Smooth muscle cell (in vitro differentiated cells): ENCODE measurements around the gene CEP112. TPM values are rescaled to one million over a fixed set of nuclear protein-coding genes. Genes with fewer than 3 reads are reported as not detected.

Source experiments
- DNase-seq: peaks from one replicate; lab custom pipeline; 2025; ENCODE audit not compliant: unreplicated experiment; lab: John Stamatoyannopoulos, UW
- H2AFZ ChIP-seq: fragments of 200-600 bp; sonication (generic); 2 replicates; pipeline ENCODE4 v1.6.0; 2016; ENCODE audit warnings: antibody characterized with exemption, low read depth, mild to moderate bottlenecking
- H3F3A ChIP-seq: fragments of 200-600 bp; sonication (generic); 2 replicates; pipeline ENCODE4 v1.6.0; 2017; ENCODE audit warnings: antibody characterized with exemption, low read depth
- H3K27ac ChIP-seq: fragments of 200-600 bp; sonication (generic); 2 replicates; pipeline ENCODE4 v1.5.1; 2016; ENCODE audit warnings: low read depth, mild to moderate bottlenecking
- H3K27me3 ChIP-seq: fragments of 200-600 bp; sonication (generic); 2 replicates; pipeline ENCODE4 v1.6.1; 2016; ENCODE audit warnings: low read depth, mild to moderate bottlenecking
- H3K36me3 ChIP-seq: fragments of 200-600 bp; sonication (generic); 2 replicates; pipeline ENCODE4 v1.5.1; 2016; ENCODE audit warnings: low read depth
- H3K4me1 ChIP-seq: fragments of 200-600 bp; sonication (generic); 2 replicates; pipeline ENCODE4 v1.5.1; 2016; ENCODE audit warnings: low read depth
- H3K4me2 ChIP-seq: fragments of 200-600 bp; sonication (generic); 2 replicates; pipeline ENCODE4 v1.6.0; 2016; ENCODE audit warnings: mild to moderate bottlenecking
- H3K4me3 ChIP-seq: fragments of 200-600 bp; sonication (generic); 2 replicates; pipeline ENCODE4 v1.5.1; 2016; ENCODE audit warnings: mild to moderate bottlenecking
- H3K79me2 ChIP-seq: fragments of 200-600 bp; sonication (generic); 2 replicates; pipeline ENCODE4 v1.6.0; 2016; ENCODE audit warnings: low read depth, mild to moderate bottlenecking
- H3K9ac ChIP-seq: fragments of 200-600 bp; sonication (generic); 2 replicates; pipeline ENCODE4 v1.6.0; 2016; ENCODE audit warnings: low read depth
- H3K9me3 ChIP-seq: fragments of 200-600 bp; sonication (generic); replicated peaks from 2 replicates; pipeline ENCODE4 v1.5.1; 2016; ENCODE audit warnings: low read depth
- H4K20me1 ChIP-seq: fragments of 200-600 bp; sonication (generic); 2 replicates; pipeline ENCODE4 v1.6.0; 2016; ENCODE audit warnings: low read depth
- WGBS: methylation state at CpG from one replicate; pipeline ENCODE4 v1.1.7; 2016; ENCODE audit warnings: low lambda C conversion rate; 5-methylcytosine and 5-hydroxymethylcytosine counted together
- polyA plus RNA-seq: library from polyadenylated mRNA; unstranded; fragments of >200 nt; fragmentation: Nextera tagmentation; extraction: Ambion mirVana; gene quantifications from 2 replicates; pipeline ENCODE4 v1.2.1, GENCODE V29; 2016
- total RNA-seq: library from RNA; depleted of rRNA; stranded (reverse); fragments of >200 nt; gene quantifications from 2 replicates; pipeline ENCODE4 v1.2.3, GENCODE V29; 2014
- TF ChIP-seq, protein P1 (sequence below): fragments of 200-600 bp; sonication (generic); IDR thresholded peaks from 2 replicates; pipeline ENCODE4 v1.5.1; 2017; ENCODE audit warnings: borderline replicate concordance, mild to moderate bottlenecking, antibody characterized with exemption; ENCODE audit not compliant: insufficient read depth, poor library complexity, severe bottlenecking

CEP112 gene
- total and polyA plus RNA-seq, 2 experiments from 2014 or later: 8.3 to 9.9 TPM

DNA sequence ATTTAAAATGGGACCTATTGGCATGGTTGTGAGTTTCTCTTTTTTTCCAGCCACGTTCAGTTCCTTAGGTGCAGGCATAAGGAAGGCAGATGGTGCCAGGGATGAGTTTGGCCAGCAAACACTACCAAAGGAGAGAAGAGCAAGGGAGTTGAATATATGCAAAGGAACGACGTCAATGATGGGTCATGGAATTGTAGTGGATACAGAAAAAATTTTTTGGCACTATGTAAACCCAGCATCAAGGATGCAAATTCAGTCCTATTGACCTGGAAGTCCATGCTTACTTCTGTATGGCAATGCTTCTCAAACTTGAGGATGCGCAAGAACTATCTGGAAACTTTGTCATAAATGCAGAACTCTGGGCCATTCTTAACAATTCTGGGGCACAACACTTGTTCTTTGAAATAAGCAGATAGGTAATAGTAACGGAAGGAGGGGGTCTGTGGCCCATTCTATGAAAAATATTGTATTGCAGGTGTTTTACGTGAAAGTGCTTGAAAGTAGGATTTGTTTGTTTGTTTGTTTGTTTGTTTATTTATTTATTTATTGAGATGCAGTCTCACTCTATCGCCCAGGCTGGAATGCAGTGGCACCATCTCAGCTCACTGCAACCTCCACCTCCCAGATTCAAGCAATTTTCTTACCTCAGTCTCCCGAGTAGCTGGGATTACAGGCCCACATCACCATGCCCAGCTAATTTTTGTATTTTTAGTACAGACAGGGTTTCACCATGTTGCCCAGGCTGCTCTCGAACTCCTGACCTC lies 19.3 kb upstream of the CEP112 start:
- 91% methylated on average over 9 of the region's 9 CpGs for WGBS
- peaks cover 5% of the 10 kb centered on the region for H3K27me3 ChIP-seq
- H3K27ac ChIP-seq: no peak overlapping the region
- no peaks in the 10 kb centered on the region for H3K4me1 ChIP-seq
- no peak overlapping the region for H2AFZ ChIP-seq
- H3K36me3 ChIP-seq: no peaks in the 10 kb centered on the region
- DNase-seq: no peak
- TF ChIP-seq, protein P1, sequence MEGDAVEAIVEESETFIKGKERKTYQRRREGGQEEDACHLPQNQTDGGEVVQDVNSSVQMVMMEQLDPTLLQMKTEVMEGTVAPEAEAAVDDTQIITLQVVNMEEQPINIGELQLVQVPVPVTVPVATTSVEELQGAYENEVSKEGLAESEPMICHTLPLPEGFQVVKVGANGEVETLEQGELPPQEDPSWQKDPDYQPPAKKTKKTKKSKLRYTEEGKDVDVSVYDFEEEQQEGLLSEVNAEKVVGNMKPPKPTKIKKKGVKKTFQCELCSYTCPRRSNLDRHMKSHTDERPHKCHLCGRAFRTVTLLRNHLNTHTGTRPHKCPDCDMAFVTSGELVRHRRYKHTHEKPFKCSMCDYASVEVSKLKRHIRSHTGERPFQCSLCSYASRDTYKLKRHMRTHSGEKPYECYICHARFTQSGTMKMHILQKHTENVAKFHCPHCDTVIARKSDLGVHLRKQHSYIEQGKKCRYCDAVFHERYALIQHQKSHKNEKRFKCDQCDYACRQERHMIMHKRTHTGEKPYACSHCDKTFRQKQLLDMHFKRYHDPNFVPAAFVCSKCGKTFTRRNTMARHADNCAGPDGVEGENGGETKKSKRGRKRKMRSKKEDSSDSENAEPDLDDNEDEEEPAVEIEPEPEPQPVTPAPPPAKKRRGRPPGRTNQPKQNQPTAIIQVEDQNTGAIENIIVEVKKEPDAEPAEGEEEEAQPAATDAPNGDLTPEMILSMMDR: no peak
- no peaks in the 10 kb centered on the region for H3K79me2 ChIP-seq
- no peaks in the 10 kb centered on the region for H3F3A ChIP-seq
- no peaks in the 10 kb centered on the region for H4K20me1 ChIP-seq
- no peak overlapping the region for H3K9ac ChIP-seq
- H3K4me2 ChIP-seq: no peak overlapping the region
- no peaks in the 10 kb centered on the region for H3K9me3 ChIP-seq
- no peak overlapping the region for H3K4me3 ChIP-seq

DNA sequence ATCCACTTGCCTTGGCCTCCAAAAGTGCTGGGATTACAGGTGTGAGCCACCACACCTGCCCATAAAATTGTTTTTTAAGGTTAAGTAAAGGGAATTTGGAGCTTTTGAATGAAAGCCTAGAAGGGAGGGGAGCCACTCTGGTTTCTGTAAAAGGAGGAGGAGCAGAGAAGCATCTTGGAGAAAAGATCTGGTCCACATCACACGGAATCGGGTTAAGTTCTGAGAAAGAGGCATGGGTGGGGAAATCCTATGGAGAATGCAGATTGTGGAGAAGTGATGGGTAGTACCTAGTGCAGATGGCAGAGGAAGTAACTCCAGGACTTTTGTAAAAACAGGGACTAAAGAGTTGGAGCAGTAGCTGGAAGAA lies 18.3 kb upstream of the CEP112 start:
- H3K9me3 ChIP-seq: no peaks in the 10 kb centered on the region
- peaks cover 5% of the 10 kb centered on the region for H3K27me3 ChIP-seq
- no peak overlapping the region for H3K27ac ChIP-seq
- no peaks in the 10 kb centered on the region for H3K79me2 ChIP-seq
- no peaks in the 10 kb centered on the region for H3F3A ChIP-seq
- no peak overlapping the region for H2AFZ ChIP-seq
- H4K20me1 ChIP-seq: no peaks in the 10 kb centered on the region
- no peak overlapping the region for H3K4me3 ChIP-seq
- no peak overlapping the region for H3K9ac ChIP-seq
- WGBS: 86% methylated on average over 2 of the region's 2 CpGs
- H3K4me2 ChIP-seq: no peak overlapping the region
- no peak for DNase-seq
- TF ChIP-seq, protein P1: no peak
- H3K36me3 ChIP-seq: no peaks in the 10 kb centered on the region
- no peaks in the 10 kb centered on the region for H3K4me1 ChIP-seq

DNA sequence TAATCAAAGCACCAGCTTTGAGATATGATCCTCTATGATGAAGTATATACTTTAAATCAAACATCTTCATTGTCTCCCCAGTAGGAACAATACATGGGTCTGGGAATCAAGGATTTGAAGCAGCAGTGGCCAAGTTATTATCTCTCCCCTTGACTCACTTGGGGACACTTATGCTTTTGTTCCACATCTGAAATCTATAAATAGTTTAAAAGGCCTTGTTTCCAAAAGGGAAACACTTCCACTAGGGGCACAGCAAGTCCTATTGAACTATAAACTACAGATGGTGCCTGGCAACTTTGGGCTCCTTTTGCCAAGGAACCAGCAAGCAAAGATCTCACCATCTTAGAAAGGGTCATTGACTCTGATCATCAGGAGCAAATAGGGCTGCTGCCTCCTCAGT lies 16.0 kb upstream of the CEP112 start:
- TF ChIP-seq, protein P1: no peak
- H3K79me2 ChIP-seq: no peaks in the 10 kb centered on the region
- H3K27me3 ChIP-seq: no peaks in the 10 kb centered on the region
- no peak overlapping the region for H3K4me2 ChIP-seq
- no peaks in the 10 kb centered on the region for H3K36me3 ChIP-seq
- H3K4me1 ChIP-seq: no peaks in the 10 kb centered on the region
- H3K27ac ChIP-seq: no peak overlapping the region
- H3K9me3 ChIP-seq: no peaks in the 10 kb centered on the region
- H3F3A ChIP-seq: no peaks in the 10 kb centered on the region
- H2AFZ ChIP-seq: no peak overlapping the region
- no peak overlapping the region for H3K9ac ChIP-seq
- H3K4me3 ChIP-seq: no peak overlapping the region
- no peaks in the 10 kb centered on the region for H4K20me1 ChIP-seq
- DNase-seq: no peak
